GM20431 (cell line): ENCODE data around the gene OR7G2.

Experiments used
- in situ Hi-C: fragments of 300-500 bp; cut with MseI, MboI; formaldehyde crosslinking; loops from one replicate; pipeline ENCODE4 v1.15.0; 2020; ENCODE audit warnings: low sequenced_read_pairs; ENCODE audit not compliant: unreplicated experiment

OR7G2 gene

DNA sequence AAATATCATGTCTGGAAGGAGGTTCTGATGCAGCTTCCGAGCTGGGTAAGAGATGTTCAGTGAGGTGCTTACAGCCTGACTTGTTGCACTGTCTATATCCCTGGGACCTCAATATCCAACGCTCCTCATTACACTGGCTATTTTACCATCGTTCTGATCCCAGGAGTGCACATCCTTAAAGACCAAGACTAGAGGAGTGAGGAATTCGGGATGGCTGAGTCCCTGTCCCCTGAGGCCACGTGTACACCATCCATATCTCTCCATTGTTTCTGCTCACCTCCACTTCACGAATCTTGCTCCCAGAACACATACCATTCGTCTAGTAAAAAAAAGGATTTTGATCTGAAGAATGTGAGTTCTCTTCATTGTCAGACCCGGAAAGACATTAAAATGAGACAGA is at the start of gene OR7G2:
Gene OR7G2 (minus strand): TSS at position 101 of the 400 bp plus-strand sequence. CDS start 4,232 bp downstream, outside the sequence.
- in situ Hi-C loops, result no loop called here

DNA sequence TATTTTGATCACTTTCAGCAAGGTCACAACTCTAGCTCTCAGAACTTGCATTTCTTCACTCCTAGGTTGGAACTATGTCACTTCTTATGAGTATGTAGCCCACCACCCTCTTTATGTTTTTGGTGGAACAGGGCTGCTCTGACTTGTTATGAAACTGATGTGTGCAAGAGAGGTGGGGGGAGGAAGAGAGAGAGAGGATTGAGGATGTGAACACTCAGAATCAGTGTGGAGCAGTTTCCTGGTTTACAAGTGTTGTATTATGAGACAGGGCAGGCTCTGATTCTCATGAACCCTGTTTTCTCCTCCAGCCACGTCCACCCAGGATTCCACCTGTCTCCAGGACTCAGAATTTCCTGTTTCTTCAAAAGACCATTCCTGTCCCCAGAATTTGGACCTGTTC is 49.0 kb upstream of the OR7G2 start:
- in situ Hi-C loops, result no loop called here

DNA sequence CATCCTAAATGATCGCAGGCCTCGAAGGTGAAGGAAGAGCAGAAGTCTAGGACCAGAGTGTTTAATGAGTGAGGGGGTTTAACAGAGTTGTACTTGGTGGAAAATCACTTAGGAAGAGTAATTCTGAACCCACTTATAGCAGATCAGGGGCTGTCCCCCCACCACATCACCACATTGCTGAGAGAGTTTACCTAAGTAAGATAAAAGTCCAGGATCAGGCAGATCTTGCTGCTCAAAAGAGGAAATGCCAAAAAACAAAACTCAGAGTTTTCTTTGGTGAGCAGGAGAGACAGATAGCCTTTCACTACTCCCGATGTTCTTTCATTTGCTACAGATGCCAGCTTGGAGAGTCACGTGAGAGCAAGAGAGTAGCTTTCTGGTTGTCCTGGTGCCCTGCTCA is 48.3 kb upstream of the OR7G2 start:
- in situ Hi-C loops, result no loop called here

DNA sequence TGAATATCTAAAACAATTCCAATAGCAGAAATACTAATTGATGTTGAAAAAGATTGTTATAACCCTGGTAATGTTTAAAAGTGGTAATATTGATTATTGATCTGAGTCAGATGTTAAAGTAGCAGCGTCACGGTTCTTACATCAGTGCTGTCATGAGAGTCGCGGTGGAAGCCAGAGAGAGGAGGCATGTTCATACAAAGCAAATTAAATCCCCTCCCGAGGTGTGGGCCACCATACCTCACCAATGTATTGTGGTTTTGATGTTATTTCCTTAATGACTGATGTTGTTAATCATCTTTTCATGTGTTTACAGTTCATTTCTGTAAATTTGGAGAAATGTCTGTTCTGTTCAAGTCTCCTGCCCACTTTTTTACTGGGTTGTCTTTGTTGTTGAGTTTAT is 44.1 kb upstream of the OR7G2 start:
- in situ Hi-C loops, result no loop called here

DNA sequence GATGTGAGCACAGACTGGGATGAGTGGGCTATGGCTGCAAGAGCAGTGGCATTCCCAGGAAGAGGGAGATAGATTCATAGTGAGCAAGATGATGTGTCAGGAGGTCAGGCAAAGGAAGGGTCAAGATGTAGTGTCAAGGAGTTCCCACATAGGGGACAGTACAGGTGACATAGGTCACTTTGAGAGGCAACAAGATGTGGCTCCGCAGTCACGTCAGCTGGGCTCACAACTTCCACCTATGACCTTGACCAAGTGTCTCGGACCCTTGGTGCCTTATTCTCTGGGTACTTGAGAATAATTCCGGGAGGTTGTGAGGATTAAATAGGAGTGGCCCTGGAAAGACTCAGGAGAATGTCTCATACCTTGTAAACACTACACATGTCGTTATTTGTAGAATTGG is 43.4 kb upstream of the OR7G2 start:
- in situ Hi-C loops, result no loop called here

DNA sequence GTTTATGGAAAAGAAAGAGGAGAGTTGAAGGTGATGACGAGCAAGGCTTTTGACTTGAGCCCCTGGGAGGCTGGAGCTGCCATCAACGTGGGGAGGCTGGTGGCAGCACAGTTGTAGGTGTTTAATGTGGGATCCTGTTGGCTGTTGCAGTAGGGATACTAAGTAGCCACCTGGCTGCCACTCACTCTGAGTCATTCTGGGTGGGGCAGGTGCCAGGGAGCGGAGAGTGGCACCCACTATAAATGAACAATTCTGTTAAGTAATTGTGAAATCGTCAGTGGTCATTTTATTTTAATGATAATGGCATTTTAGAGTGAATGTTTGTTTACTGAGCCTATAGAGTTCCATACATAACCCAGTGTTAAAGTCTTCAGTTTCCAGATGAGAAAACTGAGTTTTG is 42.7 kb upstream of the OR7G2 start:
- in situ Hi-C loops, result loop anchor here (25.0 kb wide), 1 partner anchor 637 kb away; no protein-coding TSS in a partner anchor

DNA sequence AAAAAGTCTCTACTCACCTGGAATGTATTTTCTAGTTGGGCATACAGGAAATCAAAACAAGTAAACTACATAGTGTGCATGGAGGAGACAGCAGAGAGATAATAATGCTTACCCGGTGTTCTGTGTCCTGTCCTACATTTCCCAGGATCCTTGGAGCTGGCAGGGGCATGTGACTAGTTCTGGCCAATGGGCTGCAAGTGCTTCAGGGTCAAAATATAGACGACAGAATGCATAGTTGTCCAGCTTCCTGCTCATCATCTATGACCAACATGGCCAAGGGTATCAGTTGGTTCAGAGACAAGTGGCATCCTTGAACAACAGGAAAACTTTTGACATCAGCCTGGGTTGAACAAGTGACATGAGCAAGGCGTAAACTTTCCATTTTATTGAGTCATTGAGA is 41.4 kb upstream of the OR7G2 start:
- in situ Hi-C loops, result loop anchor here (25.0 kb wide), 1 partner anchor 639 kb away; no protein-coding TSS in a partner anchor

DNA sequence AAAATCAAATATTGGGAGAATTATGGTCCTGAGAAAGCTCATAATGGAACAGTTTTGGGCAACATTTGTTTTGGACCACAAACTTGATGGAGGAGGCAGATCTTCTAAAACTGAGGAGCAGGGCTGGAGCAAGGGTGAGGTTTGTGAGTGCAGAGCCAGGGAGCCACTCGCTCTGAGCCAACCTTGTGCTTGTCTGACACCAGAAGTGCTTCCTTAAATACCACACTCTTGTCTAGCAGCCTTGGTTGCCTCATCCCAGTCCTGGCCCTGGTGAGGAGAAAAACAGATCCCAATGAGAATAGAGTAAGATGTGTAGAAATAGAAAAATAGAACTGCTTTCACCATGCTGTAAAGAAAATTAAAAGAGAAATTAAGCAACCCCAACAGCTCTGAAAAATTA is 39.6 kb upstream of the OR7G2 start:
- in situ Hi-C loops, result loop anchor here (25.0 kb wide), 1 partner anchor 640 kb away; no protein-coding TSS in a partner anchor

DNA sequence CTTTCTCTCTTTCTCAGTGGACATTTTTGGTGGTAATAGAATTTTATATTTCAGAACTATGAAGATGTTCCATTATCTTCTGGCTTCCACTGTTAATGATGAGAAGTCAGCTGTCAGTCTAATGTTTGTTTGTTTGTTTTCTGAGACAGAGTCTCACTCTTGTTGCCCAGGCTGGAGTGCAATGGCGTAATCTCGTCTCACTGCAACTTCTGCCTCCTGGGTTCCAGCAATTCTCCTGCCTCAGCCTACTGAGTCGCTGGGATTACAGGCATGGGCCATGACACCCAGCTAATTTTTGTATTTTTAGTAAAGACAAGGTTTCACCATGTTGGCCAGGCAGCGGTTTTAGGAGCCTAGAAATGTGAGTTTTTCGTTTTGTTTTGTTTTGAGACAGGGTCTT is 37.6 kb upstream of the OR7G2 start:
- in situ Hi-C loops, result loop anchor here (25.0 kb wide), 1 partner anchor 642 kb away; no protein-coding TSS in a partner anchor

DNA sequence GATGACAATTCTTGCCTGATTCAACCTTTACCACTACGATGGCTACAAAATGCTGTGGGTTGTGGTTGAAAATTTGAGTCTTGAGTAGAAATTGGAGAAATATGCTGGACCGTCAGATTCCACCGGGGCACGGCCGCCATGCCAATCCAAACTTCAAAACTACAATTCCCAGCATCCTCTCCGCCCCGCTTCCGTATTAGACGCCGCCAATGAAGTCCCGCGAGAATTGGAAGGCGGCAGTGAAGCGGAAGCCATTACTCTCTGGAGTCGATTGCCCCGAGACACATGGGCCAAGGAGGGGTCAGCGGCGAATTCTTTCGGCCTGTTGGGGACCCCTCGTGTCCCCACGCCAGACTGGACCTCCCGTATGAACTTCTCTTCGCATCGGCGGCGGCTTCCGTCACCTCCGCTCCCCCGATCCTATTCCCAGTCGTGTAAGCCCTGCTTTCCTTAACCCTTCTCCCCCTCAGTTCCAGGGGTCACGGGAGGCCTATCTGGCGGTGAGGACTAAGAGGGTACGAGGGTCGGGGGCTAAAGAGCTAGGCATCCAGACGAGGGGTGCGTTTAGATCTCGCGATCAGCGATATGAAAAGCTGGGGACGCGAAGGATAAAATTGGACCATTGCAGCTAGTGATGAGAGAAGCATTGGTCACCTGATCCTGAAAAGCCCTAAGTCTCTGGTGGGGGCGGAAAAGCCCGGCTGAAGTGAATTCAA is 33.0 kb upstream of the OR7G2 start, which contains the start of gene ZNF317:
Gene ZNF317 (plus strand): TSS at position 239 of the 716 bp plus-strand sequence. CDS start 15,620 bp downstream, outside the sequence.
- in situ Hi-C loops, result loop anchor here (25.0 kb wide), 1 partner anchor 647 kb away; no protein-coding TSS in a partner anchor

DNA sequence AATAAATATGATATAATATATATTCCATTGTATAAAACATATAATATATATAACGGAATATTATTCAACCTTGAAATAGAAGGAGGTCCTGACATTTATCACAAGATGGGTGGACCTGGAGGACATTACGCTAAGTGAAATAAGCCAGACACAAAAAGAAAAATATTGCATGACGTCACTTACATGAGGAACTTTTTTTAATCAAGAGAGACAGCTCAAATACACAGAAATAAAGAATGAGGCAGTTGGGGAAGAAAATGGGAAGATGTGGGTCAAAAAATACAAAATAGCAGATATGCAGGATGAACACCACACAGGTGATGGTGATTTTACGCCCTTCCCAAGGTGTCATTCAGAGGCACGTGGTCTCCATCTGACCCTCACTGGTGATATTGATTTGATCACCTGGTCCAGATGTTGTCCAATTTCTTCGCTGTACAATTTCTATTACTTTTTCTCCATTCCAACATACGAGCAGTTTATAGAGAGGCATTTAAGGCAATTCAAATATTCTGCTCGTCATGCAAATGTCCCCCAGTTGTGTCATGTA is 32.4 kb upstream of the OR7G2 start:
- in situ Hi-C loops, result loop anchor here (25.0 kb wide), 1 partner anchor 648 kb away; no protein-coding TSS in a partner anchor

DNA sequence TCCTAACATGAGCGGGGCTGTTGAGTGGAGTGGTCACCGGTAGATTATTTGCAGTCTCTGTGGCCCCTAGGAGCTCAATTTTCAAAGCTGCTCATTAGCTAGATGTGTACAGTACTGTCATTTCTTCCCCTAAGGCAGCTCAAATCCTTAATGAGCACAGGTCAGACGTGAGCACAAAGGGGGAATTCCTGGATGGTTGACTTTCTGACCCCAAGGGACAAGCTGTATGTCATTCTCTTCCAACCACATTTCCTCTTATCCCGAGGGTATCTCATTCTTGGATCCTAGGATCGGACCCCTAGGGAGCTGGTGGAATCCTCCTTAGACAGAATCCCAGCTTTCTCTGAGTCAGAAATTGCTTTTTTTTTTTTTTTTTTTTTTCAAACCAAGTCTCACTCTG is 25.1 kb upstream of the OR7G2 start:
- in situ Hi-C loops, result loop anchor here (25.0 kb wide), 1 partner anchor 655 kb away; no protein-coding TSS in a partner anchor

DNA sequence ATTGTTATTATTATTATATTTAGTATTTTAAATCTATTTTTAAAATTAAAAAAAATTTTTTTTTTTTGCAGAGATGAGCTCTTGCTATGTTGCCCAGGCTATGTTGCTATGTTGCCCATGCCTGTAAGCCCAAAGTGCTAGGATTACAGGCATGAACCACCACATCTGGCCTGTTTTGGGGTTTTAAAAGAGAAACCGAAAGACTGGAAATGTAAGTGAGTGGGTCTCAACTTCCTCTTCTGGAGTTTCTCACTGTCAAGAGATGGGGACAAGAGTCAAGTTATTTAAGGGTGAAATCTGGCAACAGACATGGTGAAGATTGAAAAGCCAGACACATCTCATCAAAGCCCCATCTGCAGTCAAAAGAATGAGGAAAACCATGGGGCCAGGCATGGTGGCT is 23.7 kb upstream of the OR7G2 start:
- in situ Hi-C loops, result loop anchor here (25.0 kb wide), 1 partner anchor 656 kb away; no protein-coding TSS in a partner anchor

DNA sequence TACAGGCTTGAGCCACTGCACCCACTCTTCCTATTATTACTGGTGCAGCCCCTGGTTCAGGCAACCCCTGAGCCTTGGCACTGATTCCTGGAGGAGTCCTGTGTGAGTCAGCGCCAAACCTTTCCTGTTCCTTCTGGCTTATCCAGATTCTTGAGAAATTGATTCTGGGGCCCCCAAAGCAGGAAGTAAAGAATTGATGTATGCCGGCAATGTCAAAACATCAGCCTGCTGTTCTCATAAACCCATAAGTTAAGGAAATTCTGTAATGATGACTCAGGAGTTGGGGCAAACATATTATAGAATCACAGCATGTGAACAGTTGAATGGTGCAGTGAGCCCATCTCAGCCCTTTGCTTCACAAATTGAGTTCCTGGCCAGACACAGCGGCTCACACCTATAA is 20.9 kb upstream of the OR7G2 start:
- in situ Hi-C loops, result loop anchor here (25.0 kb wide), 1 partner anchor 659 kb away; no protein-coding TSS in a partner anchor

DNA sequence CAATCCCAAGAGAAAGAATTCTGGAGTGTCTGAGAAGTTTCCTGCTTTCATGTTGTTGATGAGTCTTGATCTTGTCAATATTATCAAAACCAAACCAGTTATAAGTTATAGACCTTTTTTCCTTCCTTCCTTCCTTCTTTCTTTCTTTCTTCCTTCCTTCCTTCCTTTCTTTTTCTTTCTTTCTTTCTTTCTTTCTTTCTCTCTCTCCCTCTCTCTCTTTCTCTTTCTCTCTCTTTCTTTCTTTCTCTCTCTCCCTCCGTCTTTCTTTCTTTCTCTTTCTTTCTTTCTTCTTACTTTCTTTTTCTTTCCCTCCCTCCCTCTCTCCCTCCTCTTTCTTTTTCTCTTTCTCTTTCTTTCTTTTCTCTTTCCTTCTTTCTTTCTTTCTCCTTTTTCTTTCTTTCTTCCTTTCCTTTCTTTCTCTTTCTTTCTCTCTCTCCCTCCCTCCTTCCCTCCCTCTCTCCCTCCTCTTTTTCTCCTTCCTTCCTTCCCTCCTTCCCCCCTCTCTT is 19.7 kb upstream of the OR7G2 start, which contains the start of gene OR7G3:
Gene OR7G3 (minus strand): TSS at position 51 of the 506 bp plus-strand sequence. CDS start 0 bp downstream, at position 51.
- in situ Hi-C loops, result loop anchor here (25.0 kb wide), 1 partner anchor 660 kb away; no protein-coding TSS in a partner anchor

DNA sequence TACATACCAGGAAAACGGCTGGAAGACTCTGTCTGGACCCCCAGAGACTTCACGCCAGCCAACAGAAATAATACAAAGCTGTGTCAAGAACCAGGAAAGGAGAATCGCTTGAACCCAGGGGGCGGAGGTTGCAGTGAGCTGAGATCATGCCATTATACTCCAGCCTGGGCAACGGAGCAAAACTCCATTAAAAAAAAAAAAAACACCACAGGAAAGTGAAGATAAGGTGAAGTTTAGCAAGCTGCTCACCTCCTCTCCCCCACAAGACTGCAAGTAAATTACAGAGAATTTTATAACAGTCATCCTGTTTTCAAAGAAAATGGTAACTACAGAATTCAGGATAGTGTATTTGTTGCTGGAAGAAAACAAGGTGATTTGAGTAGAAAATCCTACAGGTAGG is 9.3 kb upstream of the OR7G2 start:
- in situ Hi-C loops, result no loop called here

DNA sequence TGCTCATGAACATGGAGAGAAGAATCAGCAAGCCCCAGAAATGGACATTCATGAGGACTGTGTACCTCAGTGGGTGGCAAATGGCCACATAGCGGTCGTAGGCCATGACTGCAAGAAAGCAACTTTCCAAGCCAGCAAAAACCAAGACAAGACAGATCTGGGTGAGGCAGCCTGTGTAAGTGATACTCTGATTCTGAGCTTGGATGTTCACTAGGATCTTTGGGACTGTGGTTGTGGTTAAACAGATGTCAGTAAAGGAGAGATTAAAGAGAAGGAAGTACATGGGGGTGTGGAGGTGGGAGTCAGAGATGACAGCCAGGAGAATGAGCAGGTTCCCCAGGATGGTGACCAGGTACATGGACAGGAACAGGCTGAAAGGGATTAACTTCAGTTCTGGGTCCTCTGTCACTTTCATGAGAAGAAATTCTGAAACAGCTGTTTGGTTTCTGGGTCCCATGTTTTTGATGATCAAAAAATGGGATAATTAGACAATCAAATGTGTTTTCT is 8.1 kb upstream of the OR7G2 start, which contains the start of gene OR7G1:
Gene OR7G1 (minus strand): TSS at position 457 of the 507 bp plus-strand sequence. CDS start 0 bp downstream, at position 457.
- in situ Hi-C loops, result no loop called here

DNA sequence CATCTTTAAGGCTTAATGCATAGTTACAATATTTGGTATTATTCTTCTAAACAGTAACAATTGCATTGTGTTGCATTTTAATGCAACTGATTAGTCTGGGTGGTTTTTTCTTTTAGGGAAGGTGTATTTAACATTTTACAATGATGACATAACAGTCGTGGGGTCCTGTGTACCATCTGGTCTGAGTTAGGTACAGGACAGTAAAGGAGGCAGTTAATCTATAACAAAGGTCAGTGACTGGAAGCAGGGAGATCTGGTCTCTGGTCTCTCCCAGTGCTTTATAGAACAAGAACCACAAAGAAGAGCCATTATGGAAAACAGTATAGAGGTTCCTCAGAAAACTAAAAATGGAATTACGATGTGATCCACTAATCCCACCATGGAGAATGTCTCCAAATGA is 2.7 kb upstream of the OR7G2 start:
- in situ Hi-C loops, result no loop called here

DNA sequence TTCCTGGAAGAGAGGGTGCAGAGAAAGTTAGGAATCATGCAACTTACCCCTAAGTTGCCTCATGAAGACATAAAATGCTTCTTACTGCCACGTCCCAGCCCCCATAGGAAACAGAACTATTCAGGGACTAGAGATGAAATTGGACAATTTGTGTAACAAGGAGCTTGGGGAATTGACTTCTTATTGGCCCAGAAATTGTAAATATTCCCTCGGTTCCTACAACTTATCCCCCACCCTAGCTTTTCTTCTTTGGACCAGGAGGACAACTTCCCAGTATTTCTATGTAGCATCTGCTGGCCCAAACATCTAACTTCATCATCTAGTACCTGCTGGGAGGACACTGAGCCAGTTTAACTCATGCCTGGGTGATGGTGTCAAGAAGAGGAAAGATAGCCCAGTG is 20.5 kb downstream of the OR7G2 start, which contains the start of gene OR1M1:
Gene OR1M1 (plus strand): TSS at position 301 of the 400 bp plus-strand sequence. CDS start 6,184 bp downstream, outside the sequence.
- in situ Hi-C loops, result no loop called here

DNA sequence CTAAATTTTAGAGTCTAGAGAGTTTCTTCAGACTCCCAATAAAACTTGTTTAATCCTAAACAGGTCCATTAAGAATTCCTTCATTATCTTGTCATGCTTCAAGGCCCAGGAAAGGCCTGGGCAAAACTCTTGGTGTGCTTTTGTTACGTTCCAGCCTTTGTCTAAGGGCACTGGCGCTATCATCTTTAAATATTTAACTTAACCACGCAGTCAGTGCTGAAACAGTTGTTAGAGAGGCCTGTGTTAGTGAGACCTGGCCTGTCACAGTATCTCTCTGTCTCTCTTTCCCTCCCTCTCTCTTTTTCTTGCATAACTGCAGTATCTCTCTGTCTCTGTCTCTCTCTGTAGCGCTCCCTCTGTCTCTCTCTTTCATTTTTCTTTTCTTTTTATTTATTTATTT is 28.6 kb downstream of the OR7G2 start:
- in situ Hi-C loops, result no loop called here
